Measurements from ENCODE around the gene KRTAP10-7. TPM values are rescaled to one million over a fixed set of nuclear protein-coding genes. Genes with fewer than 3 reads are reported as not detected.
"Not testable (repeated sequence)": the region's sequence is repeated elsewhere in the genome, so short reads cannot be mapped to it uniquely, and the experiment has no call there.

The KRTAP10-7 gene
- total RNA-seq, 4 donors from 2014 or later: not detected

GRCh38 chr21:44644878-44645277 lies 44.5 kb downstream of the KRTAP10-7 start:
- no peak overlapping the region for H3K4me3 ChIP-seq
- H3K4me1 ChIP-seq: no peaks in the 10 kb centered on the region
- H3K9me3 ChIP-seq: no peaks in the 10 kb centered on the region
- no peak for DNase-seq
- no peaks in the 10 kb centered on the region for H3K27me3 ChIP-seq
- H3K27ac ChIP-seq: no peak overlapping the region
- no peak for TF ChIP-seq POLR2A (IDR thresholded peaks at IDR 0.05)
- TF ChIP-seq CTCF (IDR thresholded peaks at IDR 0.05): no peak
- intact Hi-C loops (cut with DNase I; ENCODE audit: low total_unique reads): no loop called here
- H3K36me3 ChIP-seq: no peaks in the 10 kb centered on the region

- H3K4me3 ChIP-seq; H3K36me3 ChIP-seq; H3K27ac ChIP-seq; DNase-seq; H3K4me1 ChIP-seq; intact Hi-C loops (cut with DNase I; ENCODE audit: low total_unique reads); H3K27me3 ChIP-seq; H3K9me3 ChIP-seq: not testable (repeated sequence)
Observed at GRCh38 chr21:44646366-44647221, 46.2 kb downstream of the KRTAP10-7 start, which contains the start of gene KRTAP10-11. Gene KRTAP10-11 (plus strand): TSS chr21:44646414. CDS start chr21:44646459, 45 bp downstream.

DNA sequence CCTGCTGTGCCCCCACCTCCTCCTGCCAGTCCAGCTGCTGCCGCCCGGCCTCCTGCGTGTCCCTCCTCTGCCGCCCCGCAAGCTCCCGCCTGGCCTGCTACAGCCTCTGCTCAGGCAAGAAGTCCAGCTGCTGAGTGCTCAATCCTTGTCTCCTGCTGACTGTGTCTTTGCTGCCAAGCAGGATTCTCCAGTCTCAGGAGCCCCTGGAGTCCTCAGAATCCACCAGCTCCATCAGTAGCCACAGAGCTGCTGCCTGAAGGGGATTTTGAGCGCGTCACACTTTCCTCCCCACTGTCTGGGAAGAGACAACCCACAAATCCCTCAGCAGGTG lies 46.8 kb downstream of the KRTAP10-7 start:
- H3K9me3 ChIP-seq: no peaks in the 10 kb centered on the region
- DNase-seq: no peak
- H3K27me3 ChIP-seq: no peaks in the 10 kb centered on the region
- no peak overlapping the region for H3K27ac ChIP-seq
- intact Hi-C loops (cut with DNase I; ENCODE audit: low total_unique reads): no loop called here
- TF ChIP-seq CTCF (IDR thresholded peaks at IDR 0.05): no peak
- TF ChIP-seq POLR2A (IDR thresholded peaks at IDR 0.05): no peak
- H3K36me3 ChIP-seq: no peaks in the 10 kb centered on the region
- no peak overlapping the region for H3K4me3 ChIP-seq
- H3K4me1 ChIP-seq: no peaks in the 10 kb centered on the region

- H3K4me1 ChIP-seq: no peaks in the 10 kb centered on the region
- no peak overlapping the region for H3K27ac ChIP-seq
- intact Hi-C loops (cut with DNase I; ENCODE audit: low total_unique reads): no loop called here
- TF ChIP-seq POLR2A (IDR thresholded peaks at IDR 0.05): no peak
- no peak for TF ChIP-seq CTCF (IDR thresholded peaks at IDR 0.05)
- no peaks in the 10 kb centered on the region for H3K9me3 ChIP-seq
- no peaks in the 10 kb centered on the region for H3K36me3 ChIP-seq
- DNase-seq: no peak
- no peaks in the 10 kb centered on the region for H3K27me3 ChIP-seq
- H3K4me3 ChIP-seq: no peak overlapping the region
Observed at GRCh38 chr21:44648557-44649311, 48.3 kb downstream of the KRTAP10-7 start.

GRCh38 chr21:44649521-44650100 lies 49.2 kb downstream of the KRTAP10-7 start:
- no peaks in the 10 kb centered on the region for H3K9me3 ChIP-seq

More at GRCh38 chr21:44649521-44650100, 49.2 kb downstream of the KRTAP10-7 start:
- no peak for TF ChIP-seq POLR2A (IDR thresholded peaks at IDR 0.05)
- TF ChIP-seq CTCF (IDR thresholded peaks at IDR 0.05): no peak
- H3K4me1 ChIP-seq: no peaks in the 10 kb centered on the region
- intact Hi-C loops (cut with DNase I; ENCODE audit: low total_unique reads): no loop called here
- H3K27me3 ChIP-seq: no peaks in the 10 kb centered on the region
- no peak for DNase-seq
- H3K27ac ChIP-seq: no peak overlapping the region
- no peaks in the 10 kb centered on the region for H3K36me3 ChIP-seq
- H3K4me3 ChIP-seq: no peak overlapping the region

Measured in uterus (tissue), 4 donors.